ENCODE results near the gene KCNN4. TPM values are rescaled to one million over a fixed set of nuclear protein-coding genes. Genes with fewer than 3 reads are reported as not detected.

KCNN4 gene
- polyA plus RNA-seq, 1 donor from 2014 or later: not detected

DNA sequence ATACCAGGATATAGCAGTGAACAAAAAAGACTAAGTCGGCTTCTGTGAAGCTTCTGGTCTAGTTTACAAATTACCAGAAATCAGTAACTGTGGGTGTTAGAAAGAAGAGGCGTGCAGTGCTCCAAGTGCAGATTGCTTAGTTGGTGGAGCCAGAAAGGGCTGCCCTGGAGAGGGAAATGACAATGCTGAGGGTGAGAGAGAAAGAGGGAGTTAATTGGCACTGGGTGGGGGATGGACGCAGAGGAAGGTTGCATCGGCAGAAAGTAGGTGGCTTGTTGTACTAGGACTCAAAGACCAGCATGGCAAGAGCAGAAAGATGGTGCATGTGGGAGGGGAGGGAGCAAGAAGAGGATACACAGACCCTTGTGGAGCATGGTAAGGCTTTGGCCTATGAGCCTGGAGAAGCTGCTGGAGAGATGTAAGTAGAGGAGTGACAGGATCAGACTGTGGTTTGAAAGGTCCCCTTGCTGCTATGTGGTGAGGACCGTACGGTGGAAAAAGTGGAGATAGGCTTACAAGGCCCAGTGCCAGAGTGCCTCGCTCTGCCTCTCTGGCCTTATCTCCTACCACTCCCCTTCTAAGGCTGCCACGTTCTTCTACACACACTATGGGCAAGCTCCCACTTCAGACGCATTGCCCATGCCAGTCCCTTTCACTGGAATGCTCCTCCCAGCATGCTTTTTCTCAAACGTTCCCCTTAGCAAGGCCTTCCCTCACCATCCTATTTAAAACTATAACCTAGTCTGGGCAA, 39.5 kb downstream of the KCNN4 start:
- no peaks in the 10 kb centered on the region for H3F3A ChIP-seq (ENCODE audit: insufficient read depth, low read length, poor library complexity, severe bottlenecking)
- no peak overlapping the region for H3K4me2 ChIP-seq (ENCODE audit: low read length)
- H3K9me2 ChIP-seq (ENCODE audit: insufficient read depth, low read length): no peaks in the 10 kb centered on the region
- no peaks in the 10 kb centered on the region for H4K20me1 ChIP-seq (ENCODE audit: insufficient read depth)
- no peaks in the 10 kb centered on the region for H3K27me3 ChIP-seq (ENCODE audit: insufficient read depth, low read depth, low read length)
- H3K36me3 ChIP-seq (ENCODE audit: insufficient read depth, low read length): peaks cover 4% of the 10 kb centered on the region
- no peaks in the 10 kb centered on the region for H3K9me3 ChIP-seq (ENCODE audit: low read length)
- H3K9ac ChIP-seq (ENCODE audit: low read length): no peak overlapping the region
- H2AFZ ChIP-seq (ENCODE audit: low read depth, low read length): no peak overlapping the region
- TF ChIP-seq SMC3 (conservative IDR thresholded peaks at IDR 0.05; ENCODE audit: poor library complexity): no peak
- TF ChIP-seq, protein P1, sequence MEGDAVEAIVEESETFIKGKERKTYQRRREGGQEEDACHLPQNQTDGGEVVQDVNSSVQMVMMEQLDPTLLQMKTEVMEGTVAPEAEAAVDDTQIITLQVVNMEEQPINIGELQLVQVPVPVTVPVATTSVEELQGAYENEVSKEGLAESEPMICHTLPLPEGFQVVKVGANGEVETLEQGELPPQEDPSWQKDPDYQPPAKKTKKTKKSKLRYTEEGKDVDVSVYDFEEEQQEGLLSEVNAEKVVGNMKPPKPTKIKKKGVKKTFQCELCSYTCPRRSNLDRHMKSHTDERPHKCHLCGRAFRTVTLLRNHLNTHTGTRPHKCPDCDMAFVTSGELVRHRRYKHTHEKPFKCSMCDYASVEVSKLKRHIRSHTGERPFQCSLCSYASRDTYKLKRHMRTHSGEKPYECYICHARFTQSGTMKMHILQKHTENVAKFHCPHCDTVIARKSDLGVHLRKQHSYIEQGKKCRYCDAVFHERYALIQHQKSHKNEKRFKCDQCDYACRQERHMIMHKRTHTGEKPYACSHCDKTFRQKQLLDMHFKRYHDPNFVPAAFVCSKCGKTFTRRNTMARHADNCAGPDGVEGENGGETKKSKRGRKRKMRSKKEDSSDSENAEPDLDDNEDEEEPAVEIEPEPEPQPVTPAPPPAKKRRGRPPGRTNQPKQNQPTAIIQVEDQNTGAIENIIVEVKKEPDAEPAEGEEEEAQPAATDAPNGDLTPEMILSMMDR (IDR thresholded peaks at IDR 0.05; ENCODE audit: poor library complexity, severe bottlenecking): no peak
- TF ChIP-seq, protein P2, sequence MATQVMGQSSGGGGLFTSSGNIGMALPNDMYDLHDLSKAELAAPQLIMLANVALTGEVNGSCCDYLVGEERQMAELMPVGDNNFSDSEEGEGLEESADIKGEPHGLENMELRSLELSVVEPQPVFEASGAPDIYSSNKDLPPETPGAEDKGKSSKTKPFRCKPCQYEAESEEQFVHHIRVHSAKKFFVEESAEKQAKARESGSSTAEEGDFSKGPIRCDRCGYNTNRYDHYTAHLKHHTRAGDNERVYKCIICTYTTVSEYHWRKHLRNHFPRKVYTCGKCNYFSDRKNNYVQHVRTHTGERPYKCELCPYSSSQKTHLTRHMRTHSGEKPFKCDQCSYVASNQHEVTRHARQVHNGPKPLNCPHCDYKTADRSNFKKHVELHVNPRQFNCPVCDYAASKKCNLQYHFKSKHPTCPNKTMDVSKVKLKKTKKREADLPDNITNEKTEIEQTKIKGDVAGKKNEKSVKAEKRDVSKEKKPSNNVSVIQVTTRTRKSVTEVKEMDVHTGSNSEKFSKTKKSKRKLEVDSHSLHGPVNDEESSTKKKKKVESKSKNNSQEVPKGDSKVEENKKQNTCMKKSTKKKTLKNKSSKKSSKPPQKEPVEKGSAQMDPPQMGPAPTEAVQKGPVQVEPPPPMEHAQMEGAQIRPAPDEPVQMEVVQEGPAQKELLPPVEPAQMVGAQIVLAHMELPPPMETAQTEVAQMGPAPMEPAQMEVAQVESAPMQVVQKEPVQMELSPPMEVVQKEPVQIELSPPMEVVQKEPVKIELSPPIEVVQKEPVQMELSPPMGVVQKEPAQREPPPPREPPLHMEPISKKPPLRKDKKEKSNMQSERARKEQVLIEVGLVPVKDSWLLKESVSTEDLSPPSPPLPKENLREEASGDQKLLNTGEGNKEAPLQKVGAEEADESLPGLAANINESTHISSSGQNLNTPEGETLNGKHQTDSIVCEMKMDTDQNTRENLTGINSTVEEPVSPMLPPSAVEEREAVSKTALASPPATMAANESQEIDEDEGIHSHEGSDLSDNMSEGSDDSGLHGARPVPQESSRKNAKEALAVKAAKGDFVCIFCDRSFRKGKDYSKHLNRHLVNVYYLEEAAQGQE (IDR thresholded peaks at IDR 0.05; ENCODE audit: borderline replicate concordance): no peak
- TF ChIP-seq EZH2 (IDR thresholded peaks at IDR 0.05; ENCODE audit: borderline replicate concordance, insufficient read depth, low read length, poor library complexity, severe bottlenecking): no peak
- TF ChIP-seq MXI1 (conservative IDR thresholded peaks at IDR 0.05; ENCODE audit: poor library complexity, severe bottlenecking): no peak
- no peak for TF ChIP-seq EP300 (conservative IDR thresholded peaks at IDR 0.05; ENCODE audit: poor library complexity, severe bottlenecking)
- TF ChIP-seq RAD21 (conservative IDR thresholded peaks at IDR 0.05): no peak
- TF ChIP-seq TAF1 (IDR thresholded peaks at IDR 0.05; ENCODE audit: low read depth): no peak
- no peak for TF ChIP-seq POLR2AphosphoS5 (IDR thresholded peaks at IDR 0.05)
- H3K79me2 ChIP-seq (replicated peaks; ENCODE audit: insufficient read depth, low read length): no peaks in the 10 kb centered on the region
- H3K27ac ChIP-seq (ENCODE audit: low read length): no peak overlapping the region
- H3K4me3 ChIP-seq (ENCODE audit: low read length): no peak overlapping the region

DNA sequence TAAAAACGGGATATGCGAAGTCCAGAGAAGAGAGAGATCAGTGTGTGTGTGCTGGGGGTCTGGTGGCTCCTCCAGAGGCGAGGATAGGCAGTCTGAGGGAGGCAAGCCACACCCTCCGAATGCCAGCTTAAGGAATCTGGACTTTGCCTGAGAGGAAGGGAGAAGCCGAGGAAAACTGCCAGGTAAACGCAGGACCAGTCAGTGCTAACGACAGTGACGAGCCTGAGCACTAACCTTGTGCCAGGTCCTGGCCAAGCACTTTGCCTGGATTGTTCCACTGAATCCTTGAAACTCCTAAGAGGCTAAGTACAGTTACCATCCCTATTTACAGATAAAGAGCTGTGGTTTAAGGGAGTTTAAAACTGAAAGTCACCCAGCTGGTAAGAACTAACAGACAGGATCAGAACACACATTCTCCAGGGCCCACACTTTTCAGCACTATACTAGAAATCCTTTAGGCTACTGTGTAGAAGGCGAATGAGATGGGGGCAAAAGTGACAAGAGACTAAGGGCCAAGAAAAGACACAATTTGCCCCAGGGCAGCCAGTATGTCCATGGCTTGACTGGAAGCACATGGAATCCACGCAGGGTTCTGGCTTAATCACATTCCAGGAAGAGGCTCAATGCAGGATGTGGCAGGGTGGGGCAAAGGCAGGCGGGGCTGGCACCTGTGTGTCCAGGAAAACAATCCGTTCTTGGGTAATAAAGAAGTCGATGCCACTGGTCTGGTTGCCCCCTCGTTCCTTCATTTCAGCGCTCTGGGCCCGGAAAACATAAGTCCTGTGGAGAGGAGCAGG, 41.1 kb downstream of the KCNN4 start:
- Histone ChIP-seq H3K27me3 (ENCODE audit: insufficient read depth, low read depth, low read length) (no peaks in the 10 kb centered on the region), H2AFZ (ENCODE audit: low read depth, low read length) (no peak overlapping the region), H3K79me2 (replicated peaks; ENCODE audit: insufficient read depth, low read length) (no peaks in the 10 kb centered on the region), H3K9me2 (ENCODE audit: insufficient read depth, low read length) (no peaks in the 10 kb centered on the region), H3K36me3 (ENCODE audit: insufficient read depth, low read length) (peaks cover 6% of the 10 kb centered on the region), H3K4me3 (ENCODE audit: low read length) (no peak overlapping the region), H4K20me1 (ENCODE audit: insufficient read depth) (no peaks in the 10 kb centered on the region), H3K4me2 (ENCODE audit: low read length) (no peak overlapping the region), H3K9me3 (ENCODE audit: low read length) (no peaks in the 10 kb centered on the region), H3K9ac (ENCODE audit: low read length) (no peak overlapping the region), H3F3A (ENCODE audit: insufficient read depth, low read length, poor library complexity, severe bottlenecking) (no peaks in the 10 kb centered on the region), H3K27ac (ENCODE audit: low read length) (no peak overlapping the region)
- TF ChIP-seq RAD21 (conservative IDR thresholded peaks at IDR 0.05) (no peak), MXI1 (conservative IDR thresholded peaks at IDR 0.05; ENCODE audit: poor library complexity, severe bottlenecking) (no peak), TAF1 (IDR thresholded peaks at IDR 0.05; ENCODE audit: low read depth) (no peak), EP300 (conservative IDR thresholded peaks at IDR 0.05; ENCODE audit: poor library complexity, severe bottlenecking) (no peak), EZH2 (IDR thresholded peaks at IDR 0.05; ENCODE audit: borderline replicate concordance, insufficient read depth, low read length, poor library complexity, severe bottlenecking) (no peak), POLR2AphosphoS5 (IDR thresholded peaks at IDR 0.05) (no peak), SMC3 (conservative IDR thresholded peaks at IDR 0.05; ENCODE audit: poor library complexity) (no peak)
- TF ChIP-seq, protein P2 (IDR thresholded peaks at IDR 0.05; ENCODE audit: borderline replicate concordance): no peak
- TF ChIP-seq, protein P1 (IDR thresholded peaks at IDR 0.05; ENCODE audit: poor library complexity, severe bottlenecking): no peak

All from neural cell (in vitro differentiated cells).